ENCODE results near the gene TCF3.

DNA sequence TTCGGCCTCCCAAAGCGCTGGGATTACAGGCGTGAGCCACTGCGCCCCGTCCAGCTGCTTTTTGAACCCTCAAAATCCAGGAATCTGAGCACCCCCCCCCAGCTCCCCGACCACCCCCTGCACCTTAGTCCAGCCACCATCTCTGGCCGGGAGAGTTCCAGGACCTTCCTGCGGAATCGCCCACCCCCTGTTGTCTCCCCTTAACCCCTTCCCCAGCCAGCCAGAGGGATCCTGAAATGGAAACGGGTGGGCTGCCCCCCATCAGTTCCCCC, 59.0 kb downstream of the TCF3 start:
- TF ChIP-seq, protein P1, sequence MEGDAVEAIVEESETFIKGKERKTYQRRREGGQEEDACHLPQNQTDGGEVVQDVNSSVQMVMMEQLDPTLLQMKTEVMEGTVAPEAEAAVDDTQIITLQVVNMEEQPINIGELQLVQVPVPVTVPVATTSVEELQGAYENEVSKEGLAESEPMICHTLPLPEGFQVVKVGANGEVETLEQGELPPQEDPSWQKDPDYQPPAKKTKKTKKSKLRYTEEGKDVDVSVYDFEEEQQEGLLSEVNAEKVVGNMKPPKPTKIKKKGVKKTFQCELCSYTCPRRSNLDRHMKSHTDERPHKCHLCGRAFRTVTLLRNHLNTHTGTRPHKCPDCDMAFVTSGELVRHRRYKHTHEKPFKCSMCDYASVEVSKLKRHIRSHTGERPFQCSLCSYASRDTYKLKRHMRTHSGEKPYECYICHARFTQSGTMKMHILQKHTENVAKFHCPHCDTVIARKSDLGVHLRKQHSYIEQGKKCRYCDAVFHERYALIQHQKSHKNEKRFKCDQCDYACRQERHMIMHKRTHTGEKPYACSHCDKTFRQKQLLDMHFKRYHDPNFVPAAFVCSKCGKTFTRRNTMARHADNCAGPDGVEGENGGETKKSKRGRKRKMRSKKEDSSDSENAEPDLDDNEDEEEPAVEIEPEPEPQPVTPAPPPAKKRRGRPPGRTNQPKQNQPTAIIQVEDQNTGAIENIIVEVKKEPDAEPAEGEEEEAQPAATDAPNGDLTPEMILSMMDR (conservative IDR thresholded peaks at IDR 0.05; ENCODE audit: low read length), result no peak
- no peak for TF ChIP-seq EZH2phosphoT487 (IDR thresholded peaks at IDR 0.05; ENCODE audit: borderline replicate concordance, low read depth, low read length)
